ENCODE results near the gene PTBP3.

The PTBP3 gene

GRCh38 chr9:112325127-112325526 lies 8.3 kb downstream of the PTBP3 start:
- no peak overlapping the region for H3K14ac ChIP-seq (ENCODE audit: low read length)
- H3K27me3 ChIP-seq (ENCODE audit: control insufficient read depth in 3 of 3, insufficient read depth in 3 of 3, low read depth in 1 of 3, low read length in 3 of 3): no peaks in the 10 kb centered on the region
- no peak overlapping the region for H3K9ac ChIP-seq (ENCODE audit: low read depth, low read length, poor library complexity)
- H2BK120ac ChIP-seq (ENCODE audit: low read depth, low read length): no peak overlapping the region
- no peak overlapping the region for H4K91ac ChIP-seq (ENCODE audit: low read depth, low read length, poor library complexity)
- H4K8ac ChIP-seq (ENCODE audit: low read depth, low read length): no peak overlapping the region
- peaks cover 2 to 5% of the 10 kb centered on the region in 2 donors for H3K36me3 ChIP-seq (replicated peaks in 1 of 2; ENCODE audit: control insufficient read depth in 2 of 2, insufficient read depth in 2 of 2, low read length in 2 of 2)
- H3K27ac ChIP-seq (replicated peaks; ENCODE audit: low read length): no peak overlapping the region
- no peak overlapping the region for H3K18ac ChIP-seq (ENCODE audit: low read length)
- H2AK5ac ChIP-seq (ENCODE audit: low read depth, low read length): no peak overlapping the region
- no CpG with 5 or more reads among the region's 10 CpGs for WGBS, 2 donors (ENCODE audit: extremely low coverage in 2 of 2, insufficient read length in 2 of 2, insufficient replicate concordance in 1 of 2)
- H2AFZ ChIP-seq (ENCODE audit: low read length): no peak overlapping the region
- H3K4ac ChIP-seq (ENCODE audit: low read length): no peak overlapping the region
- peaks cover 0 to 2% of the 10 kb centered on the region in 2 donors for H3K4me1 ChIP-seq (ENCODE audit: control insufficient read depth in 2 of 2, insufficient read depth in 1 of 2, low read depth in 1 of 2, low read length in 2 of 2)
- H3K4me2 ChIP-seq (ENCODE audit: insufficient read depth, low read length, poor library complexity, severe bottlenecking): no peak overlapping the region
- H3K23ac ChIP-seq (ENCODE audit: low read depth, low read length, poor library complexity): no peak overlapping the region
- H2BK12ac ChIP-seq (ENCODE audit: low read length): no peak overlapping the region
- H3K79me1 ChIP-seq (ENCODE audit: low read depth, low read length): no peaks in the 10 kb centered on the region
- no peak overlapping the region for H3K4me3 ChIP-seq (ENCODE audit: low read length in 2 of 2)
- H3K9me3 ChIP-seq (replicated peaks in 1 of 2; ENCODE audit: control insufficient read depth in 2 of 2, insufficient read depth in 1 of 2, low read depth in 1 of 2, low read length in 2 of 2): peaks cover 0 to 34% of the 10 kb centered on the region in 2 donors
- no peak for DNase-seq (ENCODE audit: low spot score)
- H2BK5ac ChIP-seq (ENCODE audit: low read length): no peak overlapping the region
- H2BK15ac ChIP-seq (ENCODE audit: low read length): no peak overlapping the region

DNA sequence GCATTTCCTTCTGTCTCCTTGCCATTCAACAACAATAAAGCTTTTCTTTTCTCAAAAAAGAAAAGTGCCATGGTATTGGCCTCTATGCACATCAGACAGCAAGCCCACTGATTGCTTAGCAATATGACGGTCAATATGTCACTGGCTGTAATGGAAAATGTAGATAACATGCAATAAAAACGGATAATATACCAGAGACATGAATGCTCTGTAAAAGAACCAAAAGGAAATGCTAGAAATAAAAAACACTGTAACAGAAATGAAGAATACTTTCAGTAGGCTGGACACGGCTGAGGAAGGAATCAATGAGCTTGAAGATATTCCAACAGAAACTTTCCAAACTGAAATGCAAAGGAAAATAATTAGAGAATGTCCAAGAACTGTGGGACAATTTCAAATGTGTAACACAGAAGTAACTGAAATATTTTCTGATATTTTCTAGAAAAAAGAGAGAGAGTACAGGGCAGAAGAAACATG lies 10.0 kb downstream of the PTBP3 start:
- H3K18ac ChIP-seq (ENCODE audit: low read length): no peak overlapping the region
- H2BK120ac ChIP-seq (ENCODE audit: low read depth, low read length): no peak overlapping the region
- no peaks in the 10 kb centered on the region for H3K79me1 ChIP-seq (ENCODE audit: low read depth, low read length)
- H3K27me3 ChIP-seq (ENCODE audit: control insufficient read depth in 3 of 3, insufficient read depth in 3 of 3, low read depth in 1 of 3, low read length in 3 of 3): no peaks in the 10 kb centered on the region
- H3K4me3 ChIP-seq (ENCODE audit: low read length in 2 of 2): no peak overlapping the region
- H3K14ac ChIP-seq (ENCODE audit: low read length): no peak overlapping the region
- H3K4me2 ChIP-seq (ENCODE audit: insufficient read depth, low read length, poor library complexity, severe bottlenecking): no peak overlapping the region
- WGBS, 2 donors (ENCODE audit: extremely low coverage in 2 of 2, insufficient read length in 2 of 2, insufficient replicate concordance in 1 of 2): no CpG with 5 or more reads among the region's 3 CpGs
- no peak overlapping the region for H4K8ac ChIP-seq (ENCODE audit: low read depth, low read length)
- peaks cover 0 to 38% of the 10 kb centered on the region in 2 donors for H3K9me3 ChIP-seq (replicated peaks in 1 of 2; ENCODE audit: control insufficient read depth in 2 of 2, insufficient read depth in 1 of 2, low read depth in 1 of 2, low read length in 2 of 2)
- H3K23ac ChIP-seq (ENCODE audit: low read depth, low read length, poor library complexity): no peak overlapping the region
- H3K36me3 ChIP-seq (replicated peaks in 1 of 2; ENCODE audit: control insufficient read depth in 2 of 2, insufficient read depth in 2 of 2, low read length in 2 of 2): peaks cover 0 to 5% of the 10 kb centered on the region in 2 donors
- no peak overlapping the region for H3K27ac ChIP-seq (replicated peaks; ENCODE audit: low read length)
- H2BK5ac ChIP-seq (ENCODE audit: low read length): no peak overlapping the region
- H4K91ac ChIP-seq (ENCODE audit: low read depth, low read length, poor library complexity): no peak overlapping the region
- H3K4ac ChIP-seq (ENCODE audit: low read length): no peak overlapping the region
- no peak overlapping the region for H3K9ac ChIP-seq (ENCODE audit: low read depth, low read length, poor library complexity)
- no peak overlapping the region for H2BK12ac ChIP-seq (ENCODE audit: low read length)
- H2AK5ac ChIP-seq (ENCODE audit: low read depth, low read length): no peak overlapping the region
- DNase-seq (ENCODE audit: low spot score): no peak
- no peak overlapping the region for H2BK15ac ChIP-seq (ENCODE audit: low read length)
- H3K4me1 ChIP-seq (ENCODE audit: control insufficient read depth in 2 of 2, insufficient read depth in 1 of 2, low read depth in 1 of 2, low read length in 2 of 2): peaks cover 0 to 2% of the 10 kb centered on the region in 2 donors
- no peak overlapping the region for H2AFZ ChIP-seq (ENCODE audit: low read length)

- Histone ChIP-seq H2AK5ac (ENCODE audit: low read depth, low read length) (no peak overlapping the region), H3K14ac (ENCODE audit: low read length) (no peak overlapping the region), H2BK15ac (ENCODE audit: low read length) (no peak overlapping the region), H2BK120ac (ENCODE audit: low read depth, low read length) (no peak overlapping the region), H4K91ac (ENCODE audit: low read depth, low read length, poor library complexity) (no peak overlapping the region), H3K18ac (ENCODE audit: low read length) (no peak overlapping the region), H3K36me3 (replicated peaks in 1 of 2; ENCODE audit: control insufficient read depth in 2 of 2, insufficient read depth in 2 of 2, low read length in 2 of 2) (peaks cover 0 to 5% of the 10 kb centered on the region in 2 donors), H3K4me1 (ENCODE audit: control insufficient read depth in 2 of 2, insufficient read depth in 1 of 2, low read depth in 1 of 2, low read length in 2 of 2) (peaks cover 0 to 2% of the 10 kb centered on the region in 2 donors), H3K27ac (replicated peaks; ENCODE audit: low read length) (no peak overlapping the region), H3K4ac (ENCODE audit: low read length) (no peak overlapping the region), H2BK12ac (ENCODE audit: low read length) (no peak overlapping the region), H2BK5ac (ENCODE audit: low read length) (no peak overlapping the region), H3K9me3 (replicated peaks in 1 of 2; ENCODE audit: control insufficient read depth in 2 of 2, insufficient read depth in 1 of 2, low read depth in 1 of 2, low read length in 2 of 2) (peaks cover 0 to 38% of the 10 kb centered on the region in 2 donors), H3K4me3 (ENCODE audit: low read length in 2 of 2) (no peak overlapping the region), H3K9ac (ENCODE audit: low read depth, low read length, poor library complexity) (no peak overlapping the region), H2AFZ (ENCODE audit: low read length) (no peak overlapping the region), H3K4me2 (ENCODE audit: insufficient read depth, low read length, poor library complexity, severe bottlenecking) (no peak overlapping the region), H4K8ac (ENCODE audit: low read depth, low read length) (no peak overlapping the region), H3K79me1 (ENCODE audit: low read depth, low read length) (no peaks in the 10 kb centered on the region), H3K23ac (ENCODE audit: low read depth, low read length, poor library complexity) (no peak overlapping the region), H3K27me3 (ENCODE audit: control insufficient read depth in 3 of 3, insufficient read depth in 3 of 3, low read depth in 1 of 3, low read length in 3 of 3) (no peaks in the 10 kb centered on the region)
- no peak for DNase-seq (ENCODE audit: low spot score)
- WGBS, 2 donors (ENCODE audit: extremely low coverage in 2 of 2, insufficient read length in 2 of 2, insufficient replicate concordance in 1 of 2): no CpG with 5 or more reads among the region's 5 CpGs
These were observed 10.6 kb downstream of the PTBP3 start for GRCh38 chr9:112322701-112323377.

GRCh38 chr9:112316258-112316943 lies 17.0 kb downstream of the PTBP3 start:
- no peak overlapping the region for H2AFZ ChIP-seq (ENCODE audit: low read length)
- no CpG with 5 or more reads among the region's 11 CpGs for WGBS, 2 donors (ENCODE audit: extremely low coverage in 2 of 2, insufficient read length in 2 of 2, insufficient replicate concordance in 1 of 2)

More at GRCh38 chr9:112316258-112316943, 17.0 kb downstream of the PTBP3 start:
- Histone ChIP-seq H2BK15ac (ENCODE audit: low read length) (no peak overlapping the region), H4K91ac (ENCODE audit: low read depth, low read length, poor library complexity) (no peak overlapping the region), H4K8ac (ENCODE audit: low read depth, low read length) (no peak overlapping the region), H2BK5ac (ENCODE audit: low read length) (no peak overlapping the region), H2BK120ac (ENCODE audit: low read depth, low read length) (no peak overlapping the region), H3K36me3 (replicated peaks in 1 of 2; ENCODE audit: control insufficient read depth in 2 of 2, insufficient read depth in 2 of 2, low read length in 2 of 2) (peaks cover 0 to 2% of the 10 kb centered on the region in 2 donors), H3K79me1 (ENCODE audit: low read depth, low read length) (no peaks in the 10 kb centered on the region), H3K4me3 (ENCODE audit: low read length in 2 of 2) (no peak overlapping the region), H3K27ac (replicated peaks; ENCODE audit: low read length) (no peak overlapping the region), H3K23ac (ENCODE audit: low read depth, low read length, poor library complexity) (no peak overlapping the region), H3K4ac (ENCODE audit: low read length) (no peak overlapping the region), H3K18ac (ENCODE audit: low read length) (no peak overlapping the region), H3K9me3 (replicated peaks in 1 of 2; ENCODE audit: control insufficient read depth in 2 of 2, insufficient read depth in 1 of 2, low read depth in 1 of 2, low read length in 2 of 2) (peaks cover 0 to 9% of the 10 kb centered on the region in 2 donors), H3K4me1 (ENCODE audit: control insufficient read depth in 2 of 2, insufficient read depth in 1 of 2, low read depth in 1 of 2, low read length in 2 of 2) (peaks cover 0 to 1% of the 10 kb centered on the region in 2 donors), H3K27me3 (ENCODE audit: control insufficient read depth in 3 of 3, insufficient read depth in 3 of 3, low read depth in 1 of 3, low read length in 3 of 3) (no peaks in the 10 kb centered on the region), H2AK5ac (ENCODE audit: low read depth, low read length) (no peak overlapping the region), H2BK12ac (ENCODE audit: low read length) (no peak overlapping the region), H3K14ac (ENCODE audit: low read length) (no peak overlapping the region), H3K9ac (ENCODE audit: low read depth, low read length, poor library complexity) (no peak overlapping the region), H3K4me2 (ENCODE audit: insufficient read depth, low read length, poor library complexity, severe bottlenecking) (no peak overlapping the region)
- DNase-seq (ENCODE audit: low spot score): no peak
